Parathyroid adenoma (tissue), 2 donors: ENCODE results near the gene MBD3L1.

ENCODE experiments used
- H2AFZ ChIP-seq: fragments of 300-600 bp; sonication (generic); one replicate; pipeline ENCODE4 v1.7.0; 2017; ENCODE audit warnings: antibody characterized with exemption, mild to moderate bottlenecking
- H3K27ac ChIP-seq: fragments of 300-600 bp; sonication (generic); one replicate; pipeline ENCODE4 v1.7.0; 2017
- H3K27me3 ChIP-seq: fragments of 300-600 bp; sonication (generic); one replicate; pipeline ENCODE4 v1.7.0; 2017; ENCODE audit warnings: low read length; ENCODE audit not compliant: control insufficient read depth, insufficient read depth
- H3K36me3 ChIP-seq: fragments of 300-600 bp; sonication (generic); one replicate; pipeline ENCODE4 v1.7.0; 2017; ENCODE audit warnings: low read length; ENCODE audit not compliant: control insufficient read depth, insufficient read depth
- H3K4me1 ChIP-seq: fragments of 300-600 bp; sonication (generic); one replicate; pipeline ENCODE4 v1.7.0; 2017; ENCODE audit warnings: control low read depth
- H3K4me2 ChIP-seq: fragments of 300-600 bp; sonication (generic); one replicate; pipeline ENCODE4 v1.7.0; 2017; ENCODE audit warnings: low read length
- H3K4me3 ChIP-seq: fragments of 300-600 bp; sonication (generic); one replicate; pipeline ENCODE4 v1.7.0; 2017; ENCODE audit warnings: low read depth, low read length
- H3K79me2 ChIP-seq: fragments of 300-600 bp; sonication (generic); one replicate; pipeline ENCODE4 v1.7.0; 2017; ENCODE audit warnings: control low read depth
- H3K9ac ChIP-seq: fragments of 300-600 bp; sonication (generic); one replicate; pipeline ENCODE4 v1.7.0; 2017; ENCODE audit warnings: mild to moderate bottlenecking
- H3K9me3 ChIP-seq: fragments of 300-600 bp; sonication (generic); one replicate; pipeline ENCODE4 v1.7.0; 2017; ENCODE audit warnings: low read length; ENCODE audit not compliant: control insufficient read depth
- CTCF ChIP-seq: fragments of 300-600 bp; sonication (generic); IDR thresholded peaks from one replicate; pipeline ENCODE4 v1.7.0; 2017; ENCODE audit warnings: antibody characterized with exemption, mild to moderate bottlenecking
- donor health status: primary hyperparathyroidism.

Gene MBD3L1

GRCh38 chr19:8884416-8884815 lies 52.2 kb downstream of the MBD3L1 start:
- Histone ChIP-seq H3K4me2 (no peak overlapping the region), H3K27me3 (no peaks in the 10 kb centered on the region), H3K4me3 (no peak overlapping the region), H2AFZ (no peak overlapping the region), H3K9ac (no peak overlapping the region), H3K9me3 (no peaks in the 10 kb centered on the region), H3K4me1 (no peaks in the 10 kb centered on the region), H3K79me2 (no peaks in the 10 kb centered on the region), H3K36me3 (no peaks in the 10 kb centered on the region), H3K27ac (no peak overlapping the region)
- no peak for TF ChIP-seq CTCF

- H2AFZ ChIP-seq, result no peak overlapping the region
- no peaks in the 10 kb centered on the region for H3K9me3 ChIP-seq
- H3K27ac ChIP-seq, result no peak overlapping the region
- no peaks in the 10 kb centered on the region for H3K27me3 ChIP-seq
- TF ChIP-seq CTCF, result no peak
- no peak overlapping the region for H3K4me2 ChIP-seq
- no peak overlapping the region for H3K4me3 ChIP-seq
- H3K4me1 ChIP-seq, result no peaks in the 10 kb centered on the region
- H3K36me3 ChIP-seq, result no peaks in the 10 kb centered on the region
- no peak overlapping the region for H3K9ac ChIP-seq
- H3K79me2 ChIP-seq, result no peaks in the 10 kb centered on the region
These were observed 55.2 kb downstream of the MBD3L1 start for GRCh38 chr19:8887364-8887763.

GRCh38 chr19:8890260-8890659 lies 58.1 kb downstream of the MBD3L1 start:
- Histone ChIP-seq H3K9ac (no peak overlapping the region), H3K4me3 (no peak overlapping the region), H3K4me2 (no peak overlapping the region), H3K27ac (no peak overlapping the region), H3K27me3 (no peaks in the 10 kb centered on the region), H3K9me3 (no peaks in the 10 kb centered on the region), H3K4me1 (no peaks in the 10 kb centered on the region), H2AFZ (no peak overlapping the region), H3K79me2 (no peaks in the 10 kb centered on the region), H3K36me3 (no peaks in the 10 kb centered on the region)
- no peak for TF ChIP-seq CTCF
